ENCODE data around the gene GSK3B.

GSK3B gene

GRCh38 chr3:120033596-120033995 lies 60.7 kb downstream of the GSK3B start:
- H3K36me3 ChIP-seq (ENCODE audit: control insufficient read depth in 4 of 4, insufficient read depth in 4 of 4, low read length in 3 of 4) = peaks cover 0 to 4% (median 3%) of the 10 kb centered on the region in 4 experiments

GRCh38 chr3:120031561-120031960 lies 62.7 kb downstream of the GSK3B start:
- Histone ChIP-seq H3K36me3 (ENCODE audit: control insufficient read depth in 4 of 4, insufficient read depth in 4 of 4, low read length in 3 of 4) (peaks cover 0 to 4% (median 3%) of the 10 kb centered on the region in 4 experiments), H3K4me1 (ENCODE audit: control extremely low read depth in 1 of 4, control insufficient read depth in 4 of 4, insufficient read depth in 4 of 4, low read length in 3 of 4) (peaks cover 0 to 2% (median 0%) of the 10 kb centered on the region in 4 experiments), H3K27ac (ENCODE audit: insufficient read depth in 1 of 2, low read depth in 1 of 2, low read length in 2 of 2, poor library complexity in 1 of 2, severe bottlenecking in 2 of 2) (no peak overlapping the region), H3K4me3 (ENCODE audit: control insufficient read depth in 1 of 7, extremely low read depth in 1 of 7, insufficient read depth in 4 of 7, low read depth in 2 of 7, low read length in 6 of 7) (no peak overlapping the region), H3K9me3 (ENCODE audit: control extremely low read depth in 1 of 5, control insufficient read depth in 4 of 5, insufficient read depth in 2 of 5, low read depth in 1 of 5, low read length in 4 of 5) (peaks cover 2 to 27% (median 7%) of the 10 kb centered on the region in 5 experiments), H3K27me3 (replicated peaks in 2 of 5; ENCODE audit: control insufficient read depth in 4 of 5, insufficient read depth in 5 of 5, low read length in 4 of 5) (no peaks in the 10 kb centered on the region)
- ChIA-PET CTCF (no interaction called here), POLR2A (no interaction called here)
- DNase-seq = no peak

More at GRCh38 chr3:120033596-120033995, 60.7 kb downstream of the GSK3B start:
- peak in 2 of 3 donors; percentile 70 to 81 for DNase-seq
- Histone ChIP-seq H3K4me1 (ENCODE audit: control extremely low read depth in 1 of 4, control insufficient read depth in 4 of 4, insufficient read depth in 4 of 4, low read length in 3 of 4) (peaks cover 0 to 2% (median 0%) of the 10 kb centered on the region in 4 experiments), H3K27me3 (replicated peaks in 2 of 5; ENCODE audit: control insufficient read depth in 4 of 5, insufficient read depth in 5 of 5, low read length in 4 of 5) (no peaks in the 10 kb centered on the region), H3K4me3 (ENCODE audit: control insufficient read depth in 1 of 7, extremely low read depth in 1 of 7, insufficient read depth in 4 of 7, low read depth in 2 of 7, low read length in 6 of 7) (no peak overlapping the region), H3K27ac (ENCODE audit: insufficient read depth in 1 of 2, low read depth in 1 of 2, low read length in 2 of 2, poor library complexity in 1 of 2, severe bottlenecking in 2 of 2) (no peak overlapping the region), H3K9me3 (ENCODE audit: control extremely low read depth in 1 of 5, control insufficient read depth in 4 of 5, insufficient read depth in 2 of 5, low read depth in 1 of 5, low read length in 4 of 5) (peaks cover 5 to 42% (median 9%) of the 10 kb centered on the region in 5 experiments)
- ChIA-PET CTCF (no interaction called here), POLR2A (no interaction called here)
- WGBS (ENCODE audit: insufficient coverage) = 61% methylated on average over 4 of the region's 4 CpGs

- peaks cover 0 to 17% (median 7%) of the 10 kb centered on the region in 5 experiments for H3K9me3 ChIP-seq (ENCODE audit: control extremely low read depth in 1 of 5, control insufficient read depth in 4 of 5, insufficient read depth in 2 of 5, low read depth in 1 of 5, low read length in 4 of 5)
- 100% methylated on average over 1 of the region's 1 CpG for WGBS (ENCODE audit: insufficient coverage)
- POLR2A ChIA-PET = no interaction called here
- H3K4me3 ChIP-seq (ENCODE audit: control insufficient read depth in 1 of 7, extremely low read depth in 1 of 7, insufficient read depth in 4 of 7, low read depth in 2 of 7, low read length in 6 of 7) = no peak overlapping the region
- CTCF ChIA-PET = interaction anchor here (1.0 to 1.6 kb wide), 2 partner anchors 16 to 35 kb away, joined by 3 to 9 read pairs; no protein-coding TSS in a partner anchor
- H3K27ac ChIP-seq (ENCODE audit: insufficient read depth in 1 of 2, low read depth in 1 of 2, low read length in 2 of 2, poor library complexity in 1 of 2, severe bottlenecking in 2 of 2) = no peak overlapping the region
- H3K27me3 ChIP-seq (replicated peaks in 2 of 5; ENCODE audit: control insufficient read depth in 4 of 5, insufficient read depth in 5 of 5, low read length in 4 of 5) = no peaks in the 10 kb centered on the region
- peaks cover 0 to 2% (median 0%) of the 10 kb centered on the region in 4 experiments for H3K4me1 ChIP-seq (ENCODE audit: control extremely low read depth in 1 of 4, control insufficient read depth in 4 of 4, insufficient read depth in 4 of 4, low read length in 3 of 4)
- DNase-seq = no peak
- H3K36me3 ChIP-seq (ENCODE audit: control insufficient read depth in 4 of 4, insufficient read depth in 4 of 4, low read length in 3 of 4) = peaks cover 0 to 5% (median 2%) of the 10 kb centered on the region in 4 experiments
Observed at GRCh38 chr3:120029749-120030148, 64.5 kb downstream of the GSK3B start.

GRCh38 chr3:120028271-120029047 lies 65.8 kb downstream of the GSK3B start:
- peaks cover 0 to 5% (median 3%) of the 10 kb centered on the region in 5 experiments for H3K9me3 ChIP-seq (ENCODE audit: control extremely low read depth in 1 of 5, control insufficient read depth in 4 of 5, insufficient read depth in 2 of 5, low read depth in 1 of 5, low read length in 4 of 5)
- CTCF ChIA-PET = no interaction called here
- H3K27me3 ChIP-seq (replicated peaks in 2 of 5; ENCODE audit: control insufficient read depth in 4 of 5, insufficient read depth in 5 of 5, low read length in 4 of 5) = no peaks in the 10 kb centered on the region
- no peak for DNase-seq
- no peak overlapping the region for H3K27ac ChIP-seq (ENCODE audit: insufficient read depth in 1 of 2, low read depth in 1 of 2, low read length in 2 of 2, poor library complexity in 1 of 2, severe bottlenecking in 2 of 2)
- 91% methylated on average over 11 of the region's 13 CpGs for WGBS (ENCODE audit: insufficient coverage)
- POLR2A ChIA-PET = no interaction called here
- peaks cover 0 to 5% (median 2%) of the 10 kb centered on the region in 4 experiments for H3K36me3 ChIP-seq (ENCODE audit: control insufficient read depth in 4 of 4, insufficient read depth in 4 of 4, low read length in 3 of 4)
- H3K4me1 ChIP-seq (ENCODE audit: control extremely low read depth in 1 of 4, control insufficient read depth in 4 of 4, insufficient read depth in 4 of 4, low read length in 3 of 4) = no peaks in the 10 kb centered on the region
- no peak overlapping the region for H3K4me3 ChIP-seq (ENCODE audit: control insufficient read depth in 1 of 7, extremely low read depth in 1 of 7, insufficient read depth in 4 of 7, low read depth in 2 of 7, low read length in 6 of 7)

- no peak overlapping the region for H3K4me3 ChIP-seq (ENCODE audit: control insufficient read depth in 1 of 7, extremely low read depth in 1 of 7, insufficient read depth in 4 of 7, low read depth in 2 of 7, low read length in 6 of 7)
- ChIA-PET CTCF (no interaction called here), POLR2A (no interaction called here)
- no peak overlapping the region for H3K27ac ChIP-seq (ENCODE audit: insufficient read depth in 1 of 2, low read depth in 1 of 2, low read length in 2 of 2, poor library complexity in 1 of 2, severe bottlenecking in 2 of 2)
- peaks cover 0 to 5% (median 2%) of the 10 kb centered on the region in 4 experiments for H3K36me3 ChIP-seq (ENCODE audit: control insufficient read depth in 4 of 4, insufficient read depth in 4 of 4, low read length in 3 of 4)
- no peaks in the 10 kb centered on the region for H3K27me3 ChIP-seq (replicated peaks in 2 of 5; ENCODE audit: control insufficient read depth in 4 of 5, insufficient read depth in 5 of 5, low read length in 4 of 5)
- H3K9me3 ChIP-seq (ENCODE audit: control extremely low read depth in 1 of 5, control insufficient read depth in 4 of 5, insufficient read depth in 2 of 5, low read depth in 1 of 5, low read length in 4 of 5) = peaks cover 0 to 2% (median 0%) of the 10 kb centered on the region in 5 experiments
- WGBS (ENCODE audit: insufficient coverage) = 100% methylated on average over 1 of the region's 4 CpGs
- peaks cover 0 to 5% (median 1%) of the 10 kb centered on the region in 4 experiments for H3K4me1 ChIP-seq (ENCODE audit: control extremely low read depth in 1 of 4, control insufficient read depth in 4 of 4, insufficient read depth in 4 of 4, low read length in 3 of 4)
- no peak for DNase-seq
Observed at GRCh38 chr3:120027226-120027625, 67.0 kb downstream of the GSK3B start.

DNA sequence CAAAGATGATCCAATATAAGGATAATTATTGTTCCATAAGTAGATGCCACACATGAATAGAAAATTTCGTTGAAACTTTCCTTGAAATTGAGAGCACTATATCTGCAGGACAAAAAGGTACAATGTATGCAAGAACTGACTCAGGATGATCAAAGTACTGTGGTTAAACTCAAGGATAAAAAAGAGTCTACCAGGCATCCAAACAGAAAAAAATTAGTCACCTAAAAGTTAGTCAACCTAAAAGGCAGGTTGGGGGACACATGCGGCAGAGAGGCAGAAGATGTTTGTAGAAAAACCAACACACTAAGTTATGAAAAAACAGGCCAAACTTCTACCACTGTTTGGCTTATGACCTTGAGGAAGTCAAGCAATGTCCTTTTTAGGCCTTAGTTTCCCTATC lies 68.7 kb downstream of the GSK3B start:
- POLR2A ChIA-PET = no interaction called here
- H3K4me3 ChIP-seq (ENCODE audit: control insufficient read depth in 1 of 7, extremely low read depth in 1 of 7, insufficient read depth in 4 of 7, low read depth in 2 of 7, low read length in 6 of 7) = no peak overlapping the region
- peaks cover 0 to 4% (median 1%) of the 10 kb centered on the region in 4 experiments for H3K36me3 ChIP-seq (ENCODE audit: control insufficient read depth in 4 of 4, insufficient read depth in 4 of 4, low read length in 3 of 4)
- H3K27ac ChIP-seq (ENCODE audit: insufficient read depth in 1 of 2, low read depth in 1 of 2, low read length in 2 of 2, poor library complexity in 1 of 2, severe bottlenecking in 2 of 2) = no peak overlapping the region
- peaks cover 0 to 10% (median 6%) of the 10 kb centered on the region in 4 experiments for H3K4me1 ChIP-seq (ENCODE audit: control extremely low read depth in 1 of 4, control insufficient read depth in 4 of 4, insufficient read depth in 4 of 4, low read length in 3 of 4)
- no peaks in the 10 kb centered on the region for H3K27me3 ChIP-seq (replicated peaks in 2 of 5; ENCODE audit: control insufficient read depth in 4 of 5, insufficient read depth in 5 of 5, low read length in 4 of 5)
- CTCF ChIA-PET = no interaction called here
- DNase-seq = no peak
- 100% methylated on average over 1 of the region's 2 CpGs for WGBS (ENCODE audit: insufficient coverage)
- H3K9me3 ChIP-seq (ENCODE audit: control extremely low read depth in 1 of 5, control insufficient read depth in 4 of 5, insufficient read depth in 2 of 5, low read depth in 1 of 5, low read length in 4 of 5) = peaks cover 0 to 2% (median 0%) of the 10 kb centered on the region in 5 experiments

GRCh38 chr3:120024103-120024502 lies 70.1 kb downstream of the GSK3B start:
- no peak overlapping the region for H3K27ac ChIP-seq (ENCODE audit: insufficient read depth in 1 of 2, low read depth in 1 of 2, low read length in 2 of 2, poor library complexity in 1 of 2, severe bottlenecking in 2 of 2)
- 100% methylated on average over 1 of the region's 1 CpG for WGBS (ENCODE audit: insufficient coverage)
- ChIA-PET CTCF (interaction anchor here (1.8 kb wide), 1 partner anchor 18 kb away, joined by 3 read pairs; no protein-coding TSS in a partner anchor), POLR2A (no interaction called here)
- DNase-seq = no peak
- no peaks in the 10 kb centered on the region for H3K27me3 ChIP-seq (replicated peaks in 2 of 5; ENCODE audit: control insufficient read depth in 4 of 5, insufficient read depth in 5 of 5, low read length in 4 of 5)
- H3K36me3 ChIP-seq (ENCODE audit: control insufficient read depth in 4 of 4, insufficient read depth in 4 of 4, low read length in 3 of 4) = peaks cover 0 to 3% (median under 1%) of the 10 kb centered on the region in 4 experiments
- H3K9me3 ChIP-seq (ENCODE audit: control extremely low read depth in 1 of 5, control insufficient read depth in 4 of 5, insufficient read depth in 2 of 5, low read depth in 1 of 5, low read length in 4 of 5) = peaks cover 0 to 2% (median 0%) of the 10 kb centered on the region in 5 experiments
- peaks cover 0 to 14% (median 8%) of the 10 kb centered on the region in 4 experiments for H3K4me1 ChIP-seq (ENCODE audit: control extremely low read depth in 1 of 4, control insufficient read depth in 4 of 4, insufficient read depth in 4 of 4, low read length in 3 of 4)
- no peak overlapping the region for H3K4me3 ChIP-seq (ENCODE audit: control insufficient read depth in 1 of 7, extremely low read depth in 1 of 7, insufficient read depth in 4 of 7, low read depth in 2 of 7, low read length in 6 of 7)
